ENCODE results near the gene ACTA1.

GRCh38 chr1:229457436-229457835 lies 23.5 kb upstream of the ACTA1 start:
- TF ChIP-seq CTCF (IDR thresholded peaks at IDR 0.05; ENCODE audit: low read depth, low read length, missing input control) = no peak
- no peak for TF ChIP-seq YY1 (IDR thresholded peaks at IDR 0.05)
- no peak for TF ChIP-seq ZBTB33 (IDR thresholded peaks at IDR 0.05)
- no peak for TF ChIP-seq RAD21 (IDR thresholded peaks at IDR 0.05)
- TF ChIP-seq JUND (IDR thresholded peaks at IDR 0.05) = no peak
- no peak for TF ChIP-seq SP1 (IDR thresholded peaks at IDR 0.05)
